SH-SY5Y (cell line): Measurements from ENCODE around the gene MANSC4.

ENCODE experiments used
- GATA2 ChIP-seq: IDR thresholded peaks from 2 replicates; pipeline ENCODE4 v1.6.1; 2011; ENCODE audit warnings: mild to moderate bottlenecking, low read depth, low read length
- GATA3 ChIP-seq: IDR thresholded peaks from 2 replicates; pipeline ENCODE4 v1.6.1; 2011; ENCODE audit warnings: low read depth, mild to moderate bottlenecking, low read length, moderate library complexity

- TF ChIP-seq GATA3 (no peak), GATA2 (no peak)
Measured at GRCh38 chr12:27805238-27805637, 25.2 kb upstream of the MANSC4 start.
